ENCODE results near the gene LMAN2. TPM values are rescaled to one million over a fixed set of nuclear protein-coding genes. Genes with fewer than 3 reads are reported as not detected.

Gene LMAN2
- total RNA-seq, 1 donor from 2014 or later, result 229 TPM

DNA sequence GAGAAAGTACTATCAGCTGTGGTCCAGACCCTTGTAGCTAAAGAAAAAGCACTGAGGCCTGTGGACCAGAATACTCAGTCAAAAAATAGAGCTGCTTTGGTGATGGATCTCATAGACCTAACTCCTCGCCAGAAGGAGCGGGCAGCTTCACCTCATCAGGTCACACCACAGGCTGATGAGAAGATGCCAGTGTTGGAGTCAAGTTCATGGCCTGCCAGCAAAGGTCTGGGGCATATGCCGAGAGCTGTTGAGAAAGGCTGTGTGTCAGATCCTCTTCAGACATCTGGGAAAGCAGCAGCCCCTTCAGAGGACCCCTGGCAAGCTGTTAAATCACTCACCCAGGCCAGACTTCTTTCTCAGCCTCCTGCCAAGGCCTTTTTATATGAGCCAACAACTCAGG lies 56.8 kb downstream of the LMAN2 start:
- intact Hi-C loops (cut with DNase I), result no loop called here
- no peaks in the 10 kb centered on the region for H3K27me3 ChIP-seq
- peaks cover 53 to 60% of the 10 kb centered on the region in 2 donors for H3K36me3 ChIP-seq
- TF ChIP-seq, protein P1, sequence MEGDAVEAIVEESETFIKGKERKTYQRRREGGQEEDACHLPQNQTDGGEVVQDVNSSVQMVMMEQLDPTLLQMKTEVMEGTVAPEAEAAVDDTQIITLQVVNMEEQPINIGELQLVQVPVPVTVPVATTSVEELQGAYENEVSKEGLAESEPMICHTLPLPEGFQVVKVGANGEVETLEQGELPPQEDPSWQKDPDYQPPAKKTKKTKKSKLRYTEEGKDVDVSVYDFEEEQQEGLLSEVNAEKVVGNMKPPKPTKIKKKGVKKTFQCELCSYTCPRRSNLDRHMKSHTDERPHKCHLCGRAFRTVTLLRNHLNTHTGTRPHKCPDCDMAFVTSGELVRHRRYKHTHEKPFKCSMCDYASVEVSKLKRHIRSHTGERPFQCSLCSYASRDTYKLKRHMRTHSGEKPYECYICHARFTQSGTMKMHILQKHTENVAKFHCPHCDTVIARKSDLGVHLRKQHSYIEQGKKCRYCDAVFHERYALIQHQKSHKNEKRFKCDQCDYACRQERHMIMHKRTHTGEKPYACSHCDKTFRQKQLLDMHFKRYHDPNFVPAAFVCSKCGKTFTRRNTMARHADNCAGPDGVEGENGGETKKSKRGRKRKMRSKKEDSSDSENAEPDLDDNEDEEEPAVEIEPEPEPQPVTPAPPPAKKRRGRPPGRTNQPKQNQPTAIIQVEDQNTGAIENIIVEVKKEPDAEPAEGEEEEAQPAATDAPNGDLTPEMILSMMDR (IDR thresholded peaks at IDR 0.05), result no peak
- H3K4me3 ChIP-seq, result no peak overlapping the region
- no peak overlapping the region for H3K27ac ChIP-seq
- H3K4me1 ChIP-seq, result no peaks in the 10 kb centered on the region
- no peak for DNase-seq (ENCODE audit: low spot score in 2 of 2)
- no peaks in the 10 kb centered on the region for H3K9me3 ChIP-seq

GRCh38 chr5:177293819-177294581 lies 57.5 kb downstream of the LMAN2 start:
- Histone ChIP-seq H3K4me1 (no peaks in the 10 kb centered on the region), H3K27ac (no peak overlapping the region), H3K27me3 (no peaks in the 10 kb centered on the region), H3K36me3 (peaks cover 56 to 63% of the 10 kb centered on the region in 2 donors), H3K9me3 (no peaks in the 10 kb centered on the region), H3K4me3 (no peak overlapping the region)
- TF ChIP-seq, protein P1 (IDR thresholded peaks at IDR 0.05), result no peak
- intact Hi-C loops (cut with DNase I), result no loop called here
- no peak for DNase-seq (ENCODE audit: low spot score in 2 of 2)

GRCh38 chr5:177291735-177292134 lies 59.7 kb downstream of the LMAN2 start:
- intact Hi-C loops (cut with DNase I), result no loop called here

GRCh38 chr5:177290816-177291596 lies 60.5 kb downstream of the LMAN2 start:
- Histone ChIP-seq H3K36me3 (peaks cover 65 to 72% of the 10 kb centered on the region in 2 donors), H3K27ac (no peak overlapping the region)

More at GRCh38 chr5:177291735-177292134, 59.7 kb downstream of the LMAN2 start:
- Histone ChIP-seq H3K27me3 (no peaks in the 10 kb centered on the region), H3K4me1 (no peaks in the 10 kb centered on the region), H3K9me3 (no peaks in the 10 kb centered on the region), H3K4me3 (no peak overlapping the region), H3K36me3 (peaks cover 70 to 73% of the 10 kb centered on the region in 2 donors), H3K27ac (no peak overlapping the region)
- TF ChIP-seq, protein P1 (IDR thresholded peaks at IDR 0.05), result no peak
- no peak for DNase-seq (ENCODE audit: low spot score in 2 of 2)

GRCh38 chr5:177288191-177288590 lies 63.3 kb downstream of the LMAN2 start:
- no peaks in the 10 kb centered on the region for H3K27me3 ChIP-seq
- H3K4me3 ChIP-seq, result no peak overlapping the region
- H3K36me3 ChIP-seq, result peaks cover 62 to 65% of the 10 kb centered on the region in 2 donors
- intact Hi-C loops (cut with DNase I), result no loop called here
- no peak overlapping the region for H3K27ac ChIP-seq
- DNase-seq (ENCODE audit: low spot score in 2 of 2), result no peak
- no peaks in the 10 kb centered on the region for H3K9me3 ChIP-seq
- TF ChIP-seq, protein P1 (IDR thresholded peaks at IDR 0.05), result no peak
- H3K4me1 ChIP-seq, result no peaks in the 10 kb centered on the region

More at GRCh38 chr5:177290816-177291596, 60.5 kb downstream of the LMAN2 start:
- H3K27me3 ChIP-seq, result no peaks in the 10 kb centered on the region
- intact Hi-C loops (cut with DNase I), result no loop called here
- H3K4me1 ChIP-seq, result no peaks in the 10 kb centered on the region
- DNase-seq (ENCODE audit: low spot score in 2 of 2), result no peak
- no peaks in the 10 kb centered on the region for H3K9me3 ChIP-seq
- TF ChIP-seq, protein P1 (IDR thresholded peaks at IDR 0.05), result no peak
- no peak overlapping the region for H3K4me3 ChIP-seq

Other genes starting within 250 kb of the LMAN2 start
- 22.7 TPM for gene NSD1, start 217.9 kb downstream of the LMAN2 start, total RNA-seq
- gene RAB24, start 47.9 kb downstream of the LMAN2 start, total RNA-seq, result 68.8 TPM
- gene PRELID1, start 47.9 kb downstream of the LMAN2 start, total RNA-seq, result 376 TPM
- 13.5 TPM for gene MXD3, start 39.8 kb downstream of the LMAN2 start, total RNA-seq
- 4.5 TPM for gene RGS14, start 6.3 kb upstream of the LMAN2 start, total RNA-seq
- gene SLC34A1, start 32.8 kb upstream of the LMAN2 start, total RNA-seq, result not detected
- gene PFN3, start 49.0 kb upstream of the LMAN2 start, total RNA-seq, result not detected
- gene F12, start 57.9 kb upstream of the LMAN2 start, total RNA-seq, result not detected
- 20.6 TPM for gene GRK6, start 75.0 kb upstream of the LMAN2 start, total RNA-seq
- gene PRR7, start 95.1 kb upstream of the LMAN2 start, total RNA-seq, result 18.1 TPM
- gene DBN1, start 122.0 kb upstream of the LMAN2 start, total RNA-seq, result 151 TPM
- gene PDLIM7, start 145.9 kb upstream of the LMAN2 start, total RNA-seq, result 1,082 TPM
- 0.32 TPM for gene DOK3, start 158.2 kb upstream of the LMAN2 start, total RNA-seq
- gene DDX41, start 165.3 kb upstream of the LMAN2 start, total RNA-seq, result 117 TPM
- gene FAM193B, start 202.9 kb upstream of the LMAN2 start, total RNA-seq, result 116 TPM
- gene TMED9, start 240.5 kb upstream of the LMAN2 start, total RNA-seq, result 113 TPM
- gene B4GALT7, start 248.5 kb upstream of the LMAN2 start, total RNA-seq, result 25.7 TPM

All from ascending aorta (tissue), 2 donors.